Smooth muscle cell (in vitro differentiated cells): ENCODE measurements around the gene PPP2R5C. TPM values are rescaled to one million over a fixed set of nuclear protein-coding genes. Genes with fewer than 3 reads are reported as not detected.

ENCODE experiments used
- DNase-seq: peaks from one replicate; lab custom pipeline; 2025; ENCODE audit not compliant: unreplicated experiment; lab: John Stamatoyannopoulos, UW
- H2AFZ ChIP-seq: fragments of 200-600 bp; sonication (generic); 2 replicates; pipeline ENCODE4 v1.6.0; 2016; ENCODE audit warnings: antibody characterized with exemption, low read depth, mild to moderate bottlenecking
- H3F3A ChIP-seq: fragments of 200-600 bp; sonication (generic); 2 replicates; pipeline ENCODE4 v1.6.0; 2017; ENCODE audit warnings: antibody characterized with exemption, low read depth
- H3K27ac ChIP-seq: fragments of 200-600 bp; sonication (generic); 2 replicates; pipeline ENCODE4 v1.5.1; 2016; ENCODE audit warnings: low read depth, mild to moderate bottlenecking
- H3K27me3 ChIP-seq: fragments of 200-600 bp; sonication (generic); 2 replicates; pipeline ENCODE4 v1.6.1; 2016; ENCODE audit warnings: low read depth, mild to moderate bottlenecking
- H3K36me3 ChIP-seq: fragments of 200-600 bp; sonication (generic); 2 replicates; pipeline ENCODE4 v1.5.1; 2016; ENCODE audit warnings: low read depth
- H3K4me1 ChIP-seq: fragments of 200-600 bp; sonication (generic); 2 replicates; pipeline ENCODE4 v1.5.1; 2016; ENCODE audit warnings: low read depth
- H3K4me2 ChIP-seq: fragments of 200-600 bp; sonication (generic); 2 replicates; pipeline ENCODE4 v1.6.0; 2016; ENCODE audit warnings: mild to moderate bottlenecking
- H3K4me3 ChIP-seq: fragments of 200-600 bp; sonication (generic); 2 replicates; pipeline ENCODE4 v1.5.1; 2016; ENCODE audit warnings: mild to moderate bottlenecking
- H3K79me2 ChIP-seq: fragments of 200-600 bp; sonication (generic); 2 replicates; pipeline ENCODE4 v1.6.0; 2016; ENCODE audit warnings: low read depth, mild to moderate bottlenecking
- H3K9ac ChIP-seq: fragments of 200-600 bp; sonication (generic); 2 replicates; pipeline ENCODE4 v1.6.0; 2016; ENCODE audit warnings: low read depth
- H3K9me3 ChIP-seq: fragments of 200-600 bp; sonication (generic); replicated peaks from 2 replicates; pipeline ENCODE4 v1.5.1; 2016; ENCODE audit warnings: low read depth
- H4K20me1 ChIP-seq: fragments of 200-600 bp; sonication (generic); 2 replicates; pipeline ENCODE4 v1.6.0; 2016; ENCODE audit warnings: low read depth
- CTCF ChIP-seq: fragments of 200-600 bp; sonication (generic); IDR thresholded peaks from 2 replicates; pipeline ENCODE4 v1.5.1; 2017; ENCODE audit warnings: borderline replicate concordance, mild to moderate bottlenecking, antibody characterized with exemption; ENCODE audit not compliant: insufficient read depth, poor library complexity, severe bottlenecking
- WGBS: methylation state at CpG from one replicate; pipeline ENCODE4 v1.1.7; 2016; ENCODE audit warnings: low lambda C conversion rate; 5-methylcytosine and 5-hydroxymethylcytosine counted together
- polyA plus RNA-seq: library from polyadenylated mRNA; unstranded; fragments of >200 nt; fragmentation: Nextera tagmentation; extraction: Ambion mirVana; gene quantifications from 2 replicates; pipeline ENCODE4 v1.2.1, GENCODE V29; 2016
- total RNA-seq: library from RNA; depleted of rRNA; stranded (reverse); fragments of >200 nt; gene quantifications from 2 replicates; pipeline ENCODE4 v1.2.3, GENCODE V29; 2014

The PPP2R5C gene
- total and polyA plus RNA-seq, 2 experiments from 2014 or later = 63.6 to 92.7 TPM

- Histone ChIP-seq H4K20me1 (no peaks in the 10 kb centered on the region), H3K27me3 (no peaks in the 10 kb centered on the region), H3K4me1 (peaks cover 6% of the 10 kb centered on the region), H3K27ac (no peak overlapping the region), H3K9me3 (no peaks in the 10 kb centered on the region), H3K9ac (no peak overlapping the region), H3K36me3 (no peaks in the 10 kb centered on the region), H3K4me3 (no peak overlapping the region), H3K79me2 (no peaks in the 10 kb centered on the region), H3F3A (peaks cover 4% of the 10 kb centered on the region), H3K4me2 (no peak overlapping the region), H2AFZ (no peak overlapping the region)
- 85% methylated on average over 14 of the region's 14 CpGs for WGBS
- no peak for DNase-seq
- TF ChIP-seq CTCF = no peak
Measured at GRCh38 chr14:101726295-101726953, 35.1 kb upstream of the PPP2R5C start.

GRCh38 chr14:101726954-101727302 lies 34.6 kb upstream of the PPP2R5C start:
- Histone ChIP-seq H3K36me3 (no peaks in the 10 kb centered on the region), H3K79me2 (no peaks in the 10 kb centered on the region), H3K4me1 (peaks cover 8% of the 10 kb centered on the region), H3K4me3 (no peak overlapping the region), H3F3A (peaks cover 4% of the 10 kb centered on the region), H3K27me3 (no peaks in the 10 kb centered on the region), H3K9me3 (no peaks in the 10 kb centered on the region), H2AFZ (no peak overlapping the region), H3K4me2 (no peak overlapping the region), H3K27ac (no peak overlapping the region), H3K9ac (no peak overlapping the region), H4K20me1 (no peaks in the 10 kb centered on the region)
- DNase-seq = no peak
- 91% methylated on average over 8 of the region's 8 CpGs for WGBS
- TF ChIP-seq CTCF = no peak

- 94% methylated on average over 7 of the region's 7 CpGs for WGBS
- no peak overlapping the region for H3K4me2 ChIP-seq
Measured at GRCh38 chr14:101727611-101728366, 33.7 kb upstream of the PPP2R5C start.

More at GRCh38 chr14:101727611-101728366, 33.7 kb upstream of the PPP2R5C start:
- Histone ChIP-seq H3K4me1 (peaks cover 8% of the 10 kb centered on the region), H3K9ac (no peak overlapping the region), H3K79me2 (no peaks in the 10 kb centered on the region), H3K27me3 (no peaks in the 10 kb centered on the region), H3K9me3 (no peaks in the 10 kb centered on the region), H3K27ac (no peak overlapping the region), H3F3A (peaks cover 4% of the 10 kb centered on the region), H3K36me3 (no peaks in the 10 kb centered on the region), H2AFZ (no peak overlapping the region), H3K4me3 (no peak overlapping the region), H4K20me1 (no peaks in the 10 kb centered on the region)
- no peak for TF ChIP-seq CTCF
- no peak for DNase-seq
